B cell (primary cell): ENCODE measurements around the gene ANKFN1.

Experiments
- EZH2 ChIP-seq: IDR thresholded peaks from 2 replicates; pipeline ENCODE4 v1.6.1; 2012; ENCODE audit warnings: borderline replicate concordance, low read depth, mild to moderate bottlenecking, moderate library complexity, low read length; ENCODE audit not compliant: insufficient read depth, poor library complexity, severe bottlenecking
- TF ChIP-seq, protein P1 (sequence below): fragments of 200-600 bp; IDR thresholded peaks from one replicate; pipeline ENCODE4 v1.8.0; 2022; ENCODE audit warnings: antibody characterized with exemption, mild to moderate bottlenecking

GRCh38 chr17:56262803-56263202 is 109.5 kb downstream of the ANKFN1 start:
- TF ChIP-seq, protein P1, sequence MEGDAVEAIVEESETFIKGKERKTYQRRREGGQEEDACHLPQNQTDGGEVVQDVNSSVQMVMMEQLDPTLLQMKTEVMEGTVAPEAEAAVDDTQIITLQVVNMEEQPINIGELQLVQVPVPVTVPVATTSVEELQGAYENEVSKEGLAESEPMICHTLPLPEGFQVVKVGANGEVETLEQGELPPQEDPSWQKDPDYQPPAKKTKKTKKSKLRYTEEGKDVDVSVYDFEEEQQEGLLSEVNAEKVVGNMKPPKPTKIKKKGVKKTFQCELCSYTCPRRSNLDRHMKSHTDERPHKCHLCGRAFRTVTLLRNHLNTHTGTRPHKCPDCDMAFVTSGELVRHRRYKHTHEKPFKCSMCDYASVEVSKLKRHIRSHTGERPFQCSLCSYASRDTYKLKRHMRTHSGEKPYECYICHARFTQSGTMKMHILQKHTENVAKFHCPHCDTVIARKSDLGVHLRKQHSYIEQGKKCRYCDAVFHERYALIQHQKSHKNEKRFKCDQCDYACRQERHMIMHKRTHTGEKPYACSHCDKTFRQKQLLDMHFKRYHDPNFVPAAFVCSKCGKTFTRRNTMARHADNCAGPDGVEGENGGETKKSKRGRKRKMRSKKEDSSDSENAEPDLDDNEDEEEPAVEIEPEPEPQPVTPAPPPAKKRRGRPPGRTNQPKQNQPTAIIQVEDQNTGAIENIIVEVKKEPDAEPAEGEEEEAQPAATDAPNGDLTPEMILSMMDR: no peak
- TF ChIP-seq EZH2: no peak
